HepG2 (cell line): ENCODE measurements around the gene MTSS2. TPM values are rescaled to one million over a fixed set of nuclear protein-coding genes. Genes with fewer than 3 reads are reported as not detected.

Source experiments
- ATAC-seq: fragments of 200-7000 bp; cut with Tn5 transposase; 3 replicates; pipeline ENCODE4 v1.9.1; 2020; ENCODE audit warnings: mild to moderate bottlenecking, moderate library complexity
- BruUV-seq: library from RNA; stranded (reverse); fragments of 400-500 nt; replicated peaks from 2 replicates; lab custom pipeline; 2021; lab: Mats Ljungman, UMichigan
- CTCF ChIA-PET: fragments of 300-600 bp; formaldehyde crosslinking; extraction: SDS; loops from one replicate; lab custom pipeline; 2021; ENCODE audit warnings: low total read pairs, inconsistent platforms, low intra/inter-chr PET ratio; lab: Yijun Ruan, JAX
- POLR2A ChIA-PET: fragments of 350-600 bp; sonication (Branson Sonifier 250); formaldehyde crosslinking; loops from one replicate; lab custom pipeline; 2020; ENCODE audit warnings: antibody characterized with exemption, inconsistent platforms; lab: Yijun Ruan, JAX
- DNase-seq: peaks from one replicate; pipeline ENCODE4 v3.0.0-alpha.2; 2015; ENCODE audit warnings: low spot score
- FAIRE-seq: peaks from 3 replicates; lab custom pipeline; 2011; peaks lifted over from hg19 to GRCh38; lab: Jason Lieb, UNC
- H2AFZ ChIP-seq: one replicate; pipeline ENCODE4 v1.6.1; 2011; ENCODE audit warnings: low read length, inconsistent platforms
- H3K27ac ChIP-seq: fragments of 300-600 bp; 3 replicates; pipeline ENCODE4 v1.8.0; 2011; ENCODE audit warnings: mixed run types, mild to moderate bottlenecking, mixed read lengths, low read length, inconsistent platforms; ENCODE audit not compliant: insufficient read depth; ENCODE audit errors: extremely low read length
- H3K27me3 ChIP-seq, 2 experiments: fragments of 200-600 bp in 1 of 2; 2 replicates in 1 of 2; 3 replicates in 1 of 2; pipeline versions ENCODE4 v1.6.0 to v1.8.0; 2011; ENCODE audit warnings: low read length in 2 of 2, mild to moderate bottlenecking in 2 of 2, moderate library complexity in 2 of 2, inconsistent platforms in 1 of 2; ENCODE audit not compliant: insufficient read depth in 2 of 2, control insufficient read depth in 1 of 2
- H3K36me3 ChIP-seq, 2 experiments: fragments of 200-600 bp in 1 of 2; replicated peaks in 1 of 2; 2 replicates in 1 of 2; 3 replicates in 1 of 2; pipeline versions ENCODE4 v1.5.1 to v1.8.0; 2011; ENCODE audit warnings: low read length in 2 of 2, inconsistent platforms in 1 of 2; ENCODE audit not compliant: insufficient read depth in 2 of 2, control insufficient read depth in 1 of 2
- H3K4me1 ChIP-seq: 2 replicates; pipeline ENCODE4 v1.5.1; 2012; ENCODE audit warnings: low read length, inconsistent platforms; ENCODE audit not compliant: insufficient read depth
- H3K4me2 ChIP-seq: 2 replicates; pipeline ENCODE4 v1.6.0; 2011; ENCODE audit warnings: low read depth, low read length, inconsistent platforms
- H3K4me3 ChIP-seq, 3 experiments: fragments of 200-600 bp in 1 of 3; sonication (generic), shearing (Covaris generic) in 1 of 3; replicated peaks in 1 of 3; 2 replicates each; pipeline ENCODE4 v1.5.1; 2011 to 2016; ENCODE audit warnings: low read length in 3 of 3, inconsistent platforms in 2 of 3, low read depth in 2 of 3, mild to moderate bottlenecking in 2 of 3, control low read depth in 1 of 3, mixed read lengths in 1 of 3; ENCODE audit not compliant: insufficient read depth in 1 of 3
- H3K79me2 ChIP-seq: one replicate; pipeline ENCODE4 v1.6.1; 2011; ENCODE audit warnings: low read length, inconsistent platforms; ENCODE audit not compliant: insufficient read depth
- H3K9ac ChIP-seq: 2 replicates; pipeline ENCODE4 v1.6.0; 2011; ENCODE audit warnings: mild to moderate bottlenecking, low read depth, low read length, inconsistent platforms; ENCODE audit not compliant: insufficient read depth
- H3K9me3 ChIP-seq: 2 replicates; pipeline ENCODE4 v1.5.1; 2012; ENCODE audit warnings: mild to moderate bottlenecking, low read length
- H4K20me1 ChIP-seq: 2 replicates; pipeline ENCODE4 v1.6.0; 2011; ENCODE audit warnings: inconsistent platforms, mild to moderate bottlenecking, low read length, moderate library complexity; ENCODE audit not compliant: insufficient read depth
- CBFB ChIP-seq: sonication (generic); formaldehyde crosslinking; IDR thresholded peaks from 2 replicates; pipeline ENCODE4 v1.4.0; 2020; ENCODE audit warnings: missing genetic modification reagents
- ESRRA ChIP-seq: sonication (generic); formaldehyde crosslinking; IDR thresholded peaks from 2 replicates; pipeline ENCODE4 v1.5.1; 2020; ENCODE audit warnings: mild to moderate bottlenecking, low read depth, missing genetic modification reagents
- GATAD1 ChIP-seq: IDR thresholded peaks from 2 replicates; pipeline ENCODE4 v1.6.1; 2016; ENCODE audit warnings: missing genetic modification reagents, missing compliant biosample characterization
- GPN1 ChIP-seq: sonication (generic); formaldehyde crosslinking; IDR thresholded peaks from 2 replicates; pipeline ENCODE4 v1.5.1; 2020; ENCODE audit warnings: missing genetic modification reagents, borderline replicate concordance
- HOXA5 ChIP-seq: sonication (generic); formaldehyde crosslinking; IDR thresholded peaks from 2 replicates; pipeline ENCODE4 v1.4.0; 2020; ENCODE audit warnings: missing genetic modification reagents
- MIXL1 ChIP-seq: IDR thresholded peaks from 2 replicates; pipeline ENCODE4 v1.6.1; 2016
- MXD3 ChIP-seq: IDR thresholded peaks from 2 replicates; pipeline ENCODE4 v1.6.1; 2016; ENCODE audit warnings: mild to moderate bottlenecking, missing biosample characterization, missing genetic modification reagents
- TFDP2 ChIP-seq: sonication (generic); formaldehyde crosslinking; IDR thresholded peaks from 2 replicates; pipeline ENCODE4 v1.4.0; 2020; ENCODE audit warnings: missing genetic modification reagents
- ZNF12 ChIP-seq: sonication (generic); formaldehyde crosslinking; IDR thresholded peaks from 2 replicates; pipeline ENCODE4 v1.5.0; 2020; ENCODE audit warnings: missing genetic modification reagents
- ZNF121 ChIP-seq: sonication (generic); formaldehyde crosslinking; IDR thresholded peaks from 2 replicates; pipeline ENCODE4 v1.5.0; 2020; ENCODE audit warnings: mild to moderate bottlenecking, missing genetic modification reagents
- ZNF331 ChIP-seq: sonication (generic); formaldehyde crosslinking; IDR thresholded peaks from 2 replicates; pipeline ENCODE4 v1.4.0; 2020; ENCODE audit warnings: missing genetic modification reagents
- ZNF501 ChIP-seq: sonication (generic); formaldehyde crosslinking; IDR thresholded peaks from 2 replicates; pipeline ENCODE4 v1.5.1; 2020; ENCODE audit warnings: mild to moderate bottlenecking, moderate library complexity, missing genetic modification reagents
- ZNF547 ChIP-seq: sonication (generic); formaldehyde crosslinking; IDR thresholded peaks from 2 replicates; pipeline ENCODE4 v1.5.1; 2020; ENCODE audit warnings: mild to moderate bottlenecking, missing genetic modification reagents
- ZNF687 ChIP-seq: sonication (generic); formaldehyde crosslinking; IDR thresholded peaks from 2 replicates; pipeline ENCODE4 v1.5.1; 2020; ENCODE audit warnings: mild to moderate bottlenecking, missing genetic modification reagents, moderate library complexity
- ZNF766 ChIP-seq: sonication (generic); formaldehyde crosslinking; IDR thresholded peaks from 2 replicates; pipeline ENCODE4 v1.5.0; 2020; ENCODE audit warnings: missing genetic modification reagents, borderline replicate concordance
- ZNF850 ChIP-seq: sonication (generic); formaldehyde crosslinking; conservative IDR thresholded peaks from 2 replicates; pipeline ENCODE4 v1.9.0; 2021; ENCODE audit warnings: mild to moderate bottlenecking, missing genetic modification reagents
- WGBS: methylation state at CpG from one replicate; pipeline ENCODE4 v1.1.6; 2017; ENCODE audit warnings: low lambda C conversion rate; 5-methylcytosine and 5-hydroxymethylcytosine counted together
- in situ Hi-C: cut with HindIII; loops from 2 replicates; pipeline ENCODE4 v1.10.0; 2017; ENCODE audit warnings: low pct_unique_long_range_greater_than_20kb; ENCODE audit not compliant: extremely low pct_ligation_motif_present
- intact Hi-C: fragments of 100-400 bp; cut with micrococcal nuclease; formaldehyde crosslinking; loops from one replicate; pipeline ENCODE4 v1.10.0; 2022; ENCODE audit not compliant: unreplicated experiment
- polyA plus RNA-seq, 8 experiments: library from polyadenylated mRNA; depleted of rRNA in 3 of 8; stranded (reverse) in 7 of 8; unstranded in 1 of 8; fragments of >200 nt; fragmentation: Illumina TruSeq in 4 of 8; extraction: Trizol in 4 of 8; gene quantifications; 2 replicates each; pipeline versions ENCODE4 v1.2.1 to v1.2.3, GENCODE V29; 2011 to 2016; ENCODE audit warnings: low read depth in 4 of 8, missing spikeins in 1 of 8, mixed read lengths in 1 of 8; ENCODE audit not compliant: insufficient read depth in 1 of 8
- total RNA-seq, 5 experiments: library from RNA; depleted of rRNA; stranded (reverse); fragments of >200 nt; fragmentation: Illumina TruSeq; extraction: Trizol; gene quantifications; 2 replicates each; pipeline ENCODE4 v1.2.3, GENCODE V29; 2016; ENCODE audit warnings: low read depth in 1 of 5

MTSS2 gene
- total and polyA plus RNA-seq, 2 of the 13 experiments (the other 11 are each of a cell fraction or from before 2014, with no cell fraction given): 132 to 242 TPM

DNA sequence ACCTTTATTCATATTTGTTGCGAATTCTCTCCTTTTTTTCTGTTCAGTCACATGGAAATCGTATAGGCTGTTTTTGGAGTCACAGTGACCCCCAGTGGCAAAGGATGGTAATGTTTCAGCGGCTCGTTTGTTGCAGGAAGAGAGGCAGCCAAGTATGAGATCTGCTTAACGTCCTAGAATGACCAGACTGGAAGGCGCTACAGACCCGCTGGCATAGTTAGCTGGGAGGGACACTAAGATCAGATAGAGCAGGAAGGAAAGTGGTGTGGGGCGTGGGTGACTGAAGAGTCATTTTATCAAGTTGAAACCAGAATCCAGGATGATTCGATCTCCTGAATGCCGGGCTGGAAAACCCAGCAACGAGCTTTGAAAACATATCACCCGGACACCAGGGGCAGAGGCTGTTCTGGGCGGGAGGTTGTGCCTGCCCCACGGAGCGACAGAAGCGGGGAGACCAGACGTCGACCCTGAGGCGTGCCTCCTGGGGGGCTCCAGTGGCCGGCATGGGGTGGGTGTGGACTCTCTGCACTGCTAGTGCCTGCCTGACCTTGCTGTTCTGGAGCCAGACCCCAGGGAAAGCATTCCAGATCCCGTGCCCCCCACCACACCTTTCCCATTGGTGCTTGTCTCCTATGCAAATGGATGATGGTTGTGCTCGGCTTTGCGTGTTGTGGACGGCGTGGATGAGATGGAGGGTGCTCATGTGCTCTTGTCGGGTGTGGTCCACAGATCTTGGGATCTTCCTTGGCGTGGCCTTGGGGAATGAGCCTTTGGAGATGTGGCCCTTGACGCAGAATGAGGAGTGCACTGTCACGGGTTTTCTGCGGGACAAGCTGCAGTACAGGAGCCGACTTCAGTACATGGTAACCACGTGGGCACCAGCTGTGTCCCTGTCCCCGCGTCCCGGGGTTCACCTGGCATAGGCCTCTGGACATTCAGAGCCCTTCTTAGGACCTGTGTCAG, 31.8 kb downstream of the MTSS2 start:
- DNase-seq (peak; percentile 86), ATAC-seq (peak; percentile 51), FAIRE-seq (peak; percentile 99)
- no peak overlapping the region for H3K27ac ChIP-seq
- no TSS peak for BruUV-seq
- H3K4me2 ChIP-seq: peak overlapping the region; percentile 100
- intact Hi-C loops (loop anchor here (1.0 to 2.0 kb wide), 2 partner anchors 131 to 284 kb away; partner anchors contain the start of genes COG4 and SF3B3), in situ Hi-C loops (loop anchor here (5.0 kb wide), 1 partner anchor 282 kb away; no protein-coding TSS in a partner anchor)
- 20% methylated on average over 16 of the region's 35 CpGs for WGBS
- CTCF ChIA-PET: interaction anchor here (1.0 to 1.9 kb wide), 5 partner anchors 31 to 284 kb away, joined by 3 to 9 read pairs (median 7); no protein-coding TSS in a partner anchor
- POLR2A ChIA-PET: interaction anchor here (0.5 to 2.3 kb wide), 12 partner anchors 23 to 365 kb away, joined by 3 to 10 read pairs (median 4); partner anchors contain the start of genes AARS1 and DDX19A
- H4K20me1 ChIP-seq: no peaks in the 10 kb centered on the region
- H3K36me3 ChIP-seq: no peaks in the 10 kb centered on the region
- H3K4me1 ChIP-seq: peaks cover 39% of the 10 kb centered on the region
- no peaks in the 10 kb centered on the region for H3K79me2 ChIP-seq
- H2AFZ ChIP-seq: peak overlapping the region; percentile 100
- peak overlapping the region; percentile 52 to 74 (median 70) for H3K4me3 ChIP-seq
- no peaks in the 10 kb centered on the region for H3K9me3 ChIP-seq
- peak overlapping the region; percentile 64 for H3K9ac ChIP-seq
- peaks cover 1 to 19% of the 10 kb centered on the region in 2 experiments; a peak in 4 of 5 replicates for H3K27me3 ChIP-seq
- TF ChIP-seq ZNF12 (CRISPR knock-in tag) (peak; percentile 78; the same call in 1 of the 2 replicates), ZNF501 (CRISPR knock-in tag) (peak; percentile 56), TFDP2 (no peak), ZNF547 (CRISPR knock-in tag) (peak; percentile 64; the same call in 1 of the 2 replicates), HOXA5 (CRISPR knock-in tag) (peak; percentile 74; the same call in 1 of the 2 replicates), ESRRA (peak; percentile 39; the same call in 1 of the 2 replicates), ZNF121 (CRISPR knock-in tag) (no peak), ZNF331 (CRISPR knock-in tag) (peak; percentile 30; the same call in 1 of the 2 replicates), GATAD1 (CRISPR knock-in tag) (0 out of 2 replicates have a peak, but pooled peaks have one; percentile 34), ZNF766 (CRISPR knock-in tag) (0 out of 2 replicates have a peak, but pooled peaks have one; percentile 66), ZNF687 (CRISPR knock-in tag) (peak; percentile 73), ZNF850 (CRISPR knock-in tag) (no peak), MIXL1 (0 out of 2 replicates have a peak, but pooled peaks have one; percentile 33), MXD3 (CRISPR knock-in tag) (no peak), GPN1 (no peak), CBFB (CRISPR knock-in tag) (0 out of 2 replicates have a peak, but pooled peaks have one; percentile 33)
